CD14-positive monocyte (primary cell): ENCODE measurements around the gene KRT13. TPM values are rescaled to one million over a fixed set of nuclear protein-coding genes. Genes with fewer than 3 reads are reported as not detected.

Source experiments
- DNase-seq, 3 donors: peaks; one replicate each; pipeline ENCODE4 v3.0.0-alpha.2; 2011 to 2022
- H2AFZ ChIP-seq: 2 replicates; pipeline ENCODE4 v1.6.0; 2012; ENCODE audit warnings: mild to moderate bottlenecking, low read depth, low read length, inconsistent platforms; ENCODE audit not compliant: insufficient read depth, poor library complexity, severe bottlenecking
- H3K27ac ChIP-seq, 2 donors: 1 replicate in 1 of 2; 2 replicates in 1 of 2; pipeline ENCODE4 v1.5.1; 2012 to 2013; ENCODE audit warnings: low read length in 2 of 2, control low read depth in 1 of 2, inconsistent platforms in 1 of 2, low read depth in 1 of 2, mild to moderate bottlenecking in 1 of 2
- H3K27me3 ChIP-seq, 2 donors: one replicate each; pipeline versions ENCODE4 v1.6.0 to v1.6.1; 2011 to 2013; ENCODE audit warnings: low read length in 2 of 2; ENCODE audit not compliant: control insufficient read depth in 2 of 2, insufficient read depth in 2 of 2
- H3K36me3 ChIP-seq, 2 donors: replicated peaks in 1 of 2; 1 replicate in 1 of 2; 2 replicates in 1 of 2; pipeline versions ENCODE4 v1.5.1 to v1.6.1; 2012 to 2013; ENCODE audit warnings: low read length in 2 of 2, control low read depth in 1 of 2, inconsistent platforms in 1 of 2, mild to moderate bottlenecking in 1 of 2; ENCODE audit not compliant: insufficient read depth in 2 of 2, control insufficient read depth in 1 of 2
- H3K4me1 ChIP-seq, 2 donors: 1 replicate in 1 of 2; 2 replicates in 1 of 2; pipeline versions ENCODE4 v1.5.1 to v1.6.1; 2012 to 2013; ENCODE audit warnings: low read length in 2 of 2, control low read depth in 1 of 2, inconsistent platforms in 1 of 2, mild to moderate bottlenecking in 1 of 2, moderate library complexity in 1 of 2; ENCODE audit not compliant: insufficient read depth in 2 of 2, control insufficient read depth in 1 of 2
- H3K4me2 ChIP-seq: replicated peaks from 2 replicates; pipeline ENCODE3; 2012; ENCODE audit warnings: low read length, moderate library complexity, mild to moderate bottlenecking; ENCODE audit not compliant: poor library complexity, severe bottlenecking; ENCODE audit errors: extremely low read depth
- H3K4me3 ChIP-seq, 3 experiments: fragments of 200-600 bp in 1 of 3; sonication (generic) in 1 of 3; replicated peaks in 1 of 3; 1 replicate in 2 of 3; 2 replicates in 1 of 3; pipeline ENCODE4 v1.5.1; 2011 to 2013; ENCODE audit warnings: low read length in 3 of 3, mild to moderate bottlenecking in 3 of 3, control low read depth in 2 of 3, low read depth in 2 of 3, inconsistent platforms in 1 of 3, moderate library complexity in 1 of 3
- H3K79me2 ChIP-seq: 2 replicates; pipeline ENCODE4 v1.6.0; 2012; ENCODE audit warnings: mild to moderate bottlenecking, control low read depth, inconsistent platforms, low read length, moderate library complexity; ENCODE audit not compliant: insufficient read depth
- H3K9ac ChIP-seq: 2 replicates; pipeline ENCODE4 v1.6.0; 2017; ENCODE audit warnings: low read length, mild to moderate bottlenecking; ENCODE audit not compliant: insufficient read depth, poor library complexity, severe bottlenecking
- H3K9me3 ChIP-seq, 2 donors: replicated peaks in 1 of 2; 1 replicate in 1 of 2; 2 replicates in 1 of 2; pipeline versions ENCODE4 v1.5.1 to v1.6.1; 2012 to 2013; ENCODE audit warnings: low read length in 2 of 2, control low read depth in 1 of 2; ENCODE audit not compliant: control insufficient read depth in 1 of 2, insufficient read depth in 1 of 2
- H4K20me1 ChIP-seq: 2 replicates; pipeline ENCODE4 v1.6.0; 2012; ENCODE audit warnings: mild to moderate bottlenecking, low read length, control low read depth, moderate library complexity; ENCODE audit not compliant: insufficient read depth
- H3K27ac Mint-ChIP-seq, 7 donors: one replicate each; pipeline ENCODE4 v1.8.0; 2020; ENCODE audit warnings: mild to moderate bottlenecking in 7 of 7, mixed read lengths in 7 of 7, moderate library complexity in 6 of 7, inconsistent platforms in 2 of 7
- H3K27me3 Mint-ChIP-seq, 3 donors: one replicate each; pipeline ENCODE4 v1.8.0; 2021 to 2022; ENCODE audit warnings: low read depth in 3 of 3, mild to moderate bottlenecking in 3 of 3, mixed read lengths in 3 of 3, moderate library complexity in 3 of 3, inconsistent platforms in 1 of 3
- H3K36me3 Mint-ChIP-seq, 2 donors: one replicate each; pipeline ENCODE4 v1.8.0; 2020; ENCODE audit warnings: mixed read lengths in 2 of 2, inconsistent platforms in 1 of 2, mild to moderate bottlenecking in 1 of 2
- H3K4me1 Mint-ChIP-seq: one replicate; pipeline ENCODE4 v1.8.0; 2020; ENCODE audit warnings: mild to moderate bottlenecking, mixed read lengths
- H3K4me3 Mint-ChIP-seq, 2 donors: one replicate each; pipeline ENCODE4 v1.8.0; 2020; ENCODE audit warnings: mild to moderate bottlenecking in 2 of 2, mixed read lengths in 2 of 2, moderate library complexity in 1 of 2
- H3K9me3 Mint-ChIP-seq, 7 donors: one replicate each; pipeline ENCODE4 v1.8.0; 2020 to 2022; ENCODE audit warnings: mixed read lengths in 7 of 7, mild to moderate bottlenecking in 6 of 7, moderate library complexity in 6 of 7, inconsistent platforms in 2 of 7
- CTCF ChIP-seq: fragments of 200-600 bp; IDR thresholded peaks from one replicate; pipeline ENCODE4 v1.8.0; 2022; ENCODE audit warnings: antibody characterized with exemption, mild to moderate bottlenecking
- WGBS: methylation state at CpG from one replicate; pipeline ENCODE4 v1.1.5; 2013; ENCODE audit warnings: missing lambda C conversion rate; ENCODE audit not compliant: insufficient coverage; 5-methylcytosine and 5-hydroxymethylcytosine counted together
- intact Hi-C, 2 donors: fragments of 100-400 bp; cut with micrococcal nuclease; formaldehyde crosslinking; loops; one replicate each; pipeline versions ENCODE4 v1.15.0 to v1.15.1; 2023
- polyA plus RNA-seq, 3 donors: library from polyadenylated mRNA; depleted of rRNA in 1 of 3; unstranded in 2 of 3; stranded (reverse) in 1 of 3; fragments of 300-500 nt in 2 of 3; fragments of >200 nt in 1 of 3; fragmentation: Illumina TruSeq in 2 of 3; gene quantifications; 1 replicate in 2 of 3; 2 replicates in 1 of 3; pipeline ENCODE4 v1.2.3, GENCODE V29; 2012 to 2021

KRT13 gene
- polyA plus RNA-seq, 3 donors = not detected

- peaks cover 0 to 4% (median 0%) of the 10 kb centered on the region in 7 donors for H3K9me3 Mint-ChIP-seq
- Histone ChIP-seq H3K9ac (no peak overlapping the region), H3K4me2 (no peak overlapping the region), H2AFZ (no peak overlapping the region), H3K4me1 (peaks cover 13 to 19% of the 10 kb centered on the region in 2 donors), H3K36me3 (no peaks in the 10 kb centered on the region), H4K20me1 (no peaks in the 10 kb centered on the region), H3K79me2 (no peaks in the 10 kb centered on the region), H3K27ac (no peak overlapping the region), H3K4me3 (no peak overlapping the region), H3K9me3 (no peaks in the 10 kb centered on the region), H3K27me3 (no peaks in the 10 kb centered on the region)
- WGBS = 84% methylated on average over 6 of the region's 14 CpGs
- no peak overlapping the region for H3K4me3 Mint-ChIP-seq
- DNase-seq = peak; percentile 33 to 46 (median 38)
- H3K36me3 Mint-ChIP-seq = no peaks in the 10 kb centered on the region
- H3K27me3 Mint-ChIP-seq = peaks cover 4 to 10% (median 9%) of the 10 kb centered on the region in 3 donors
- intact Hi-C loops = loop anchor here in 1 of 2 donors (10.0 kb wide), 1 partner anchor 591 kb away; no protein-coding TSS in a partner anchor
- H3K4me1 Mint-ChIP-seq = peaks cover 11% of the 10 kb centered on the region
- H3K27ac Mint-ChIP-seq = peak overlapping the region in 3 of 7 donors; percentile 22 to 69 (median 66)
- no peak for TF ChIP-seq CTCF
Observed at GRCh38 chr17:41505809-41506767, 676 bp upstream of the KRT13 start.

GRCh38 chr17:41504246-41504977, 1.0 kb downstream of the KRT13 start:
- no peak overlapping the region for H3K27ac ChIP-seq
- WGBS = 89% methylated on average over 2 of the region's 8 CpGs
- H3K27me3 ChIP-seq = no peaks in the 10 kb centered on the region
- H3K36me3 ChIP-seq = no peaks in the 10 kb centered on the region
- no peaks in the 10 kb centered on the region for H3K9me3 ChIP-seq
- peaks cover 20 to 26% of the 10 kb centered on the region in 2 donors for H3K4me1 ChIP-seq
- Mint-ChIP-seq H3K36me3 (no peaks in the 10 kb centered on the region), H3K4me3 (no peak overlapping the region), H3K27me3 (peaks cover 3 to 12% (median 8%) of the 10 kb centered on the region in 3 donors), H3K27ac (no peak overlapping the region), H3K9me3 (peaks cover 0 to 3% (median 0%) of the 10 kb centered on the region in 7 donors), H3K4me1 (peaks cover 23% of the 10 kb centered on the region)
- no peak for TF ChIP-seq CTCF
- DNase-seq = no peak
- H4K20me1 ChIP-seq = no peaks in the 10 kb centered on the region
- no peak overlapping the region for H3K4me2 ChIP-seq
- H3K4me3 ChIP-seq = no peak overlapping the region
- no peak overlapping the region for H2AFZ ChIP-seq
- intact Hi-C loops = loop anchor here in 1 of 2 donors (10.0 kb wide), 1 partner anchor 590 kb away; no protein-coding TSS in a partner anchor
- H3K9ac ChIP-seq = no peak overlapping the region
- H3K79me2 ChIP-seq = no peaks in the 10 kb centered on the region
